GM19468 (cell line): Measurements from ENCODE around the gene ELK1.
"Not testable (repeated sequence)": the region's sequence is repeated elsewhere in the genome, so short reads cannot be mapped to it uniquely, and the experiment has no call there.

Source experiments
- ATAC-seq: cut with Tn5 transposase; IDR thresholded peaks from one replicate; pipeline ENCODE4 v1.9.1; 2021; ENCODE audit warnings: mild to moderate bottlenecking, moderate library complexity, moderate number of reproducible peaks; ENCODE audit not compliant: unreplicated experiment; ENCODE audit errors: extremely low read depth

Gene ELK1

DNA sequence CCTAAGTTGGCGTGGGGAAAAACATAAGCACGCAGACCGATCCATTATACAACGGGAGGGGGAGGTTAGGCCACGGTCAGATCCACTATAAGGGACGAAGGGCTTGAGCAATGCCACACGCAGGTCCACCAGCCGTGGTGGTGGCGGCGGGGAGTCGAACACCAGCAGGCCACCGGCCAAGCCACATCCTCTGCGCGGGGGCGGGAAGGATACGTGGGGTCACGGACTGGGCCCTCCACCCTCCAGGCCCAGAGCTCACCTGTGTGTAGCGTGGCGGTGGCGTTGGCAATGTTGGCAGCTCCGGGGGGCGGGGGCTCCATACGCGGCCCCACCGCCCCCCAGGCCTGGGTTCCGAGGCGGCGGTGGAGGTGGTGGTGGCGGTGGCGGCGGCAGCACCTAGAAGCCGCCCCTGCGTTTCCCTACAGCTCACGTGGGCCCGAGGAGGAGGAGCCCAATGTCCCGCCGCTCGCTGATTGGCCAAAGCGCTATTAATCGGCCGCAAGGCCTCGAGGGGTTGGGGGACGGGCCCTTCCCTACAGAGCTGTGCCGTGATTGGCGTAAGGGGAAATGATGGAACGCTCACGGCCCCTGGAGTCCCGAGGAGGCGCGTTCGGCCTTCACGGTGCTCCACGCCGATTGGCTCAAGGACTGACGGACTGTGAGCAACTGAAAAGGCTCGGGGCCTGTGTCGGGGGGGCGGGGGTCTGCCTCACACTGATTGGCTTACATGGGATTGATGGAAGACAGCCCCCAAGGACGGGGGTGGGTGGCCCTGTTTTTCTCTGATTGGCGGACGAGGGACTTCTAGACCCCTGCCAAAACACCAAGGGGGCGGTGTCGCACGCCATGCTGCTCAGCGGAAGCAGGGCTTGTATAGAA lies at the start of gene ELK1:
Gene ELK1 (minus strand): TSS at position 400 of the 879 bp plus-strand sequence. CDS start 9,122 bp downstream, outside the sequence.
- ATAC-seq = peak; percentile 73

DNA sequence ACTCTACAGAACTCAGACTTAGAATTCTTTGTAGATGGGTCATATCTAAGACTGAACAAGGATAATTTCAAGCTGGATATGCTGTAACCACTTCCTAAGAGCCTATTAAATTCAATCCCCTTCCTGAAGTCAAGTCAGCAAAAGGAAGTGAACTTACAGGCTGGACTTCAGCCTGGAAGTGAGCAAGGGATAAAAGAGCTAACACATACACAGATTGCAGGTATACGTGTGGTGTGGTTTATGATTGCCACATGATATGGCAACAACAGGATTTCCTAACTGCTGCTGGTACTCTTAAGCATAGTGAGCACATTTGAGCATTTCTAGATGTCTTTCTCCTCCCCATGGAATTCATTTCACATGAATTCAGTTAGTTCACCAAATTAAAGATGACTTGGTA lies 46.8 kb upstream of the ELK1 start:
- ATAC-seq = no peak

DNA sequence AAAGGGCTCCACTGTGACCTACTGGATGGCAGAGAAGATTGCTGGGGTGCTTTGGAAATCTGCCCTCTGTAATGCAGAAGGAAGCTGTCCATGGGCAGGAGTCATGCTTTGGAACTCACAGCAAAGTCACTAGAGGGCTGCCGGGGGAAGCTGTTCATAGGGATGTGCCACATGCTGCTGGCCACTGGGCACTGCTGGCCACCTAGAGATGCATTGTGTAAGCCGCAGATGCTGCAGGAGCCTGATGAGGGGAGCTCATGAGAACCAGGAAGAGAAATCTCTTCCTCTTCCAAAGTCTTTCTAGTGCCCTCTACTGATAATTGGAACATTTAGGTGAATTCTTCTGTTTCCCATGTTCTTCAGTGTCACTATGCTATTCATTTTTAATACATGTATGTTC lies 39.8 kb upstream of the ELK1 start:
- ATAC-seq = no peak

- ATAC-seq = no peak
Measured at GRCh38 chrX:47687263-47687662, 36.9 kb upstream of the ELK1 start.

DNA sequence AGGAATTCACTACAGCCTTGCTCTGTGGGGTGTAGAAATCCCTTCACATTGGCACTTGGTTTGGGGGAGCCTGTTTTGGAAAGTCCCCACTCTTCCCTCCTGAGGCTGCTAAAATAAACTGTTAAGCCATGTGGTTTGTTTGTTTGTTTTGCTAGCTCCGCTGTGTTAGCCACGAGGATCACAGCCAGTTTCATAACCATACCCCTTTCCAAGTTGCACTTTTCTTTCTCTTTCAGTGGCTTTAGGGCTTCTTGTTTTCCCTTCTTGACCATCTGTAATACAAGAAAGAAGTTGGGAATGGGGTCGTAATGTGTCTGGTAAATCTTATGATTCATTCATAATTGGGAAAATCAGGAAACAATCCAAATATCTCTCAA lies 33.5 kb upstream of the ELK1 start:
- no peak for ATAC-seq

DNA sequence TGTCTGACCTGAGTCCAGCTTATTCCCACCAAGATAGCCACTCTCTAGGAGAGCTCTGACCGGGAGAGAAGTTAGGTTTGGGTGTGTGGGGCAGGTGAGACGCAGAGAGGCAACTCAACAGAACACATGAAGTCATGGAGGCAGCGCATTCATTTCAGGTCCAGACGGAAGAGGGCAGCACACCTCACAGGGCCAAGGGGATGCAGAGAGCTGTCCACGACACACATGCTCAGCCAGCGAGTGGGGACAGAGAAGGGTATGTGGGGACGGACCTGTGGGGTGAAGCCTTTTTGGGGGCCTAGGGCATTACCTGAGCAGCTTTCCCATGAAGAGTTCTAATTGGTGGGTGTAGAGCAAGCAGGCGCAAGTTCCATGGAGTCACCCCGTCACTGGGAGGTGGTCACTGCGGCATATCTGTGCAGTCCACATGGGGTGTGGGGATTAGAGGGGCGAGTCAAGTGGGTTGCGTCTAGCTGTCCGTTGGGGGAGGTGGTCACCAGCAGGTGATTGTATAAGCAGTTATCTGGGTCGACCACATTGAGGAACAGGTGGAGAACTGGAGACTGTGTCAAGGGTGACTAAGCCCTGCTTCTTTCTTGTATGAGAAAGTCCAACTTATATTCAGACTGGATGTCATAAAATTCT lies 32.9 kb upstream of the ELK1 start:
- no peak for ATAC-seq

DNA sequence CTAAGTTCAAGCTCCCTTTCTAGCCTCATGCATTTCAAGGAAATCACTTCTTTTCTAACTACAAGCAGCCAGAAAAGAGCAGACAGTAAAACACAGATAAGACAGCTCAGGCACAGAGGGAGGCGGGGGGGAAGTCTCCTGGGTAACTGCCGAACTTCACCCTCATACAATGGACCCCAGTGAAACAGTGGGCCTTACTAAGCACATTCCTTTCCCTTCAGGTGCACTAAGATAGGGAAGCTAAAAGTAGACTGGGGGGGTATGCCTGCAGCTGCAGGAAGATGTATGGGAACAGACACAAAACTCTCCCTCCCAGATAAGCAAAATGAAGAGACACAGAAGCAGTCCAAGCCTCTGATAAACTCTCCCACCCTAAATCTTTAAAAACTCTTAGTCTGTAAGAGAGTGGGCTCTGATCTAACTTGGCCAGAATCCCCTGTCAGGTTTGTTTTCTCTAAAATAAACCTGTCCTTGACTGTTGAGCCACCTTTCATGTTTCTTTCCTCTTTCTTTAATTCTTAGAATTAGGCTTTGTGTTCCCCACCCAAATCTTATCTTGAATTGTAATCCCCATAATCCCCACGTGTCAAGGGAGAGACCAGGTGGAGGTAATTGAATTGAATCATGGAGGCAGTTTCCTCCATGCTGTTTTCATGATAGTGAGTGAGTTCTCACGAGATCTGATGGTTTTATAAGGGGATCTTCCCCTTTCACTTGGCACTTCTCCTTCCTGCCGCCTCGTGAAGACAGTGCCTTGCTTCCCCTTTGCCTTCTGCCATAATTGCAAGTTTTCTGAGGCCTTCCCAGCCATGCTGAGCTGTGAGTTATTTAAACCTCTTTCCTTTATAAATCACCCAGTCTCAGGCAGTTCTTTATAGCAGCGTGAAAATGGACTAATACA lies 25.8 kb upstream of the ELK1 start:
- not testable (repeated sequence) for ATAC-seq

GRCh38 chrX:47674776-47675175 lies 24.4 kb upstream of the ELK1 start:
- no peak for ATAC-seq

DNA sequence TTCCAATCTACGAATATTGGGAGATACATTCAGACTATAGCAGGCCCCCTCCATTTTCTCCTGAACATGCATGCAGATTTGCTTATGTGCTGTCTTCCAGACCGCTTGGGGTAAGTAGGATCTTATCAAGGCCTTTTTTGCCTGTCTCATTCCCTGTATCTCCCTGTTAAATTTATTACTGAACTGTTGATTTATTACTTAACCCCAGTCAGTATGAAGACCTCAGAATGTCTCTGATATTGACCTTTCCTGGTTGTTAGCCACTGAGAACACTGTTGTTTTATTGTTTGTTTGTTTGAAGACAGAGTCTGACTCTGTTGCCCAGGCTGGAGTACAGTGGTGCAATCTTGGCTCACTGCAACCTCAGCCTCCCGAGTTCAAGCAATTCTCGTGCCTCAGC lies 15.4 kb upstream of the ELK1 start:
- ATAC-seq = not testable (repeated sequence)

DNA sequence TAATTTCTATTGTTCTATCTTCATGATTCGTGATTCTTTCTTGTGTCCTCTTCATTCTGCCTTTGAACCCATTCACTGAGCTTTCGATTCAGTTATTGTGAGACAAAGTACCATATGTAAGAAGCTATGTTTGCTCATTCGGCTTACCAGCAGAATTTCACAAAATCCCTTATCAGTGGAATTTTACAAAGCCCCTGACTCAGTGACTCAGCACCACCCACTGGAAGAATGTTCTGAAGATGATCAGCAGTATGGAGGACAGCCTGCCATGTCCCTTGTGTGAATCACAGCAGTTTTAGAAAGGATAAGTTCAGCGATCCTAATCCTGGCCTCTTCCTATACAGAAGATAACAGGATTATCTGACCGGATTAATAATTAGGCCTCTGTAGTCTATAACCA lies 14.4 kb upstream of the ELK1 start:
- no peak for ATAC-seq

GRCh38 chrX:47662144-47662657 lies 11.8 kb upstream of the ELK1 start:
- ATAC-seq = no peak

DNA sequence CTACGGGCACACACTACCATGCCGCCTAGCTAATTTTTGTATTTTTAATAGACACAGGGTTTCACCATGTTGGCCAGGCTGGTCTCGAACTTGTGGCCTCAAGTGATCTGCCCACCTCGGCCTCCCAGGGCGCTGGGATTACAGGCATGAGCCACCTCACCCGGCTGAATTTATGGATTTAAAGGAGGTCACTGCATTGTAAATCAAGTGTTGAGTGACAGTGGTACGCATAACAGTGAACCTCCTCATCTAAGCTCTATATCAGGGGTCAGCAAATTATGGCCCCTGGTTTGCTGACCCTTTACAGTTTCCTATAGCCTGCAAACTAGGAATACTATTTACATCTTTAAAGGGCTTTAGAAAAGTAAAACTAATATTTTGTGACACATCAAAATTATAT lies 11.2 kb upstream of the ELK1 start:
- ATAC-seq = no peak

DNA sequence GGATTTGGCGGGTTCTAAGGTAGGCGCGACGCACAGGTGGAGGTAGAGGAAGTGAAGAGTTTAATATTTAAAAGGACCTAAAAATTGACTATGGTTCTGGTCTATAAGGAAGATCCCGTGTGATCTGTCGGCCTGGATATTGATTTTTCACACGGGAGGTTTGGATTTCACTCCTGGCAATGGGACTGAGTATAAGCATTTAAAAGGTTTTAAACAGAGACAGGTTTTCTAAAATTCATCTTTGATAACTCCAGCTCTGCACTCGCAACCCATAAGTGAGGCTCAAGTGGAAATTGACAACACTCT lies 9.0 kb upstream of the ELK1 start:
- ATAC-seq = no peak

DNA sequence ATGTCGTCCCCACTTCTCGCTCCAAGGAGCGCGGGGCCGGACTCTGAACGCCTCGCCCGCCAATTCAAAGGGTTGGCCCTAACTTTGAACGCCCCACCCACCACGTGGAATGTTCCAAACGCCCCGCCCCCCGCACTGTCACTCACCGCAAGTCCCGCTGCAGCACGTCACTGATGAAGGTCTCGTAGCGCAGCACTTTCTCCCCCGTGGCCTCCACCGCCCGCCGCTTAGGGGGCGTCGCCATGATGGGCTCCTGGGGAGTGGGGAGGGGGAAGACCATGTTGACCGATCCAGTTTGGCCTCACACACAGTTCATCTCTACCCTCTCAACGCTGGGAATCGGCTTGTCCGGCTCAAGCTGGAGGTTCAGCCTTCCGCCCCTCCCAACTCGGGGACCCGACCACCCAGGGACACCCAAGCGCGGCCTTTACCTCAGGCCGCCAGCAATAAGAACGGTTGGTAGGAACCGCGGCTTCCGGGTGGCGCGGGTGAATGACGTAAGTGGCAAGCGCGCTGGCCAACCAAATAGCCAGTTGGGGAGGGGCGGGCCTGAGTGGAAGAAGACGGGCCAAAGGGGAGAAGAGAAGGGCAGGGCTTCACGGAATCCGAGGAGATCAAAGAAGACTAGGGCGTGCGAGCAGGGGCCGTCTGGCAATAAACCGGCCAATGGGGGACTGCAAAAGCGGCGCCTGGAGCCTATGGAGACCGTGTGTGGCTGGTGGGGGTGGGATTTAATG lies 8.5 kb upstream of the ELK1 start, which contains the start of gene UXT:
Gene UXT (minus strand): TSS at position 497 of the 737 bp plus-strand sequence. CDS start 253 bp downstream, at position 244.
- peak; percentile 52 for ATAC-seq

- ATAC-seq = no peak
Measured at GRCh38 chrX:47658301-47658683, 7.9 kb upstream of the ELK1 start.

GRCh38 chrX:47651043-47651905 lies 911 bp upstream of the ELK1 start:
- ATAC-seq = no peak

DNA sequence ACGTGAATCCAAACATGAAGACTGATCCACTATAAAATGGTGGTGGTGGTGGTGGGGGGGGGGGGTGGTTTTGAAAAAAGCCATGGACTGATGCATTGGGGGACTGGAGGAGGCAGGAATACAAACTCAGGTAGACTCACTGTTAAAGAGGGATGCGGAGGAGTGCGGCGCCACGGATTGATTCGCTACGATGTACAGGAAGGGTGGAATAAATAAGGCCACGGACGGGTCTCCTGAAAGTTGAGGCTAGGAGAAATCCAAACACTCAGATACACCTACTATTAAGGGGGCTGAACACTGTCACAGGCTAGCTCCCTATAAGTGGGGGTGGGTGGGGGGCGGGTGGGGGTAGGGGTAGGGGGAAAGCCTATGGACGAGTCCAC lies 591 bp downstream of the ELK1 start:
- no peak for ATAC-seq

DNA sequence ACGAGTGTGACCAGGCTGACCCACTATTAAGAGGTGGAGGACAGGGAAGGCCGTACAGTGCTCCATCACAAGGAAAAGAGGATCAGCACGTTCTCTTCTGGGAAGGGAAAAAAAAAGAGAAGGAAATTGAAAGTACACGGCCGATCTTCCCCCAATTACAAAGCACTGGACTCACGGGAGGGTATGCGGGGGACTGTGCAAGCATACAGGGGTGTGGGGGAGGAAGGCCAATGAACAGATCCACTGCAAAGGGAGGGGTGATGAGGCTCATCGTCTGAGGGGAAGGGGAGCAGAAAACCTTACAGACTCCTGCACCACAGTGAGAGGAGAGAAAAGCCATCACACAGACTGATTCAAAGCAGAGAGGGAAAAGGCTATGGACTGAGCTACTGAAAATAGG lies 1.1 kb downstream of the ELK1 start:
- ATAC-seq = no peak

DNA sequence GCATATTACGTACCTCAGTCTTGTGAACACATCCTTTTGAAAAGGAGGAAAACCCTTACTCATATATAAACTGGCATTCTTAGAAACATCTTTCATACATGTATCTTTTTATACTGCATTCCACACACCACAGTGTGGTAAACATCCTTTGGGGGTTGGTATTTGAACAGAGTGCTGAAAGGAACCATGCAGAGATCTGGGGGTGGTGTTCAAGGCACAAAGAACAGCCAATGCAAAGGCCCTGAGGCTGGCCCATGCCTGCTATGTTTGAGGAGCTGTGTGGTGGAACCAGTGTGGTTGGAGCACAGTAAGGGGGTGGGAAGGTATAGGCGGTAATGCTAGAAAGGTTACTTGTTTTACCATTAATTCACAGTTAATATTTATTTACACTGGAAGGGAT lies 2.0 kb downstream of the ELK1 start:
- no peak for ATAC-seq
